HG02763 (cell line): ENCODE results near the gene SKOR2.

Experiments
- ATAC-seq: cut with Tn5 transposase; IDR thresholded peaks from one replicate; pipeline ENCODE4 v1.9.1; 2021; ENCODE audit warnings: mild to moderate bottlenecking, moderate library complexity; ENCODE audit not compliant: unreplicated experiment

SKOR2 gene, protein sequence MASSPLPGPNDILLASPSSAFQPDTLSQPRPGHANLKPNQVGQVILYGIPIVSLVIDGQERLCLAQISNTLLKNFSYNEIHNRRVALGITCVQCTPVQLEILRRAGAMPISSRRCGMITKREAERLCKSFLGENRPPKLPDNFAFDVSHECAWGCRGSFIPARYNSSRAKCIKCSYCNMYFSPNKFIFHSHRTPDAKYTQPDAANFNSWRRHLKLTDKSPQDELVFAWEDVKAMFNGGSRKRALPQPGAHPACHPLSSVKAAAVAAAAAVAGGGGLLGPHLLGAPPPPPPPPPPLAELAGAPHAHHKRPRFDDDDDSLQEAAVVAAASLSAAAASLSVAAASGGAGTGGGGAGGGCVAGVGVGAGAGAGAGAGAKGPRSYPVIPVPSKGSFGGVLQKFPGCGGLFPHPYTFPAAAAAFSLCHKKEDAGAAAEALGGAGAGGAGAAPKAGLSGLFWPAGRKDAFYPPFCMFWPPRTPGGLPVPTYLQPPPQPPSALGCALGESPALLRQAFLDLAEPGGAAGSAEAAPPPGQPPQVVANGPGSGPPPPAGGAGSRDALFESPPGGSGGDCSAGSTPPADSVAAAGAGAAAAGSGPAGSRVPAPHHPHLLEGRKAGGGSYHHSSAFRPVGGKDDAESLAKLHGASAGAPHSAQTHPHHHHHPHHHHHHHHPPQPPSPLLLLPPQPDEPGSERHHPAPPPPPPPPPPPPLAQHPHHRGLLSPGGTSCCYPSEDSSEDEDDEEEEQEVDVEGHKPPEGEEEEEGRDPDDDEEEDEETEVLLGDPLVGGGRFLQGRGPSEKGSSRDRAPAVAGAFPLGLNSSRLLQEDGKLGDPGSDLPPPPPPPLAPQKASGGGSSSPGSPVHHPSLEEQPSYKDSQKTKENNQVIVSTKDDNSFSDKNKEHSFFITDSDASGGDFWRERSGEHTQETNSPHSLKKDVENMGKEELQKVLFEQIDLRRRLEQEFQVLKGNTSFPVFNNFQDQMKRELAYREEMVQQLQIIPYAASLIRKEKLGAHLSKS

DNA sequence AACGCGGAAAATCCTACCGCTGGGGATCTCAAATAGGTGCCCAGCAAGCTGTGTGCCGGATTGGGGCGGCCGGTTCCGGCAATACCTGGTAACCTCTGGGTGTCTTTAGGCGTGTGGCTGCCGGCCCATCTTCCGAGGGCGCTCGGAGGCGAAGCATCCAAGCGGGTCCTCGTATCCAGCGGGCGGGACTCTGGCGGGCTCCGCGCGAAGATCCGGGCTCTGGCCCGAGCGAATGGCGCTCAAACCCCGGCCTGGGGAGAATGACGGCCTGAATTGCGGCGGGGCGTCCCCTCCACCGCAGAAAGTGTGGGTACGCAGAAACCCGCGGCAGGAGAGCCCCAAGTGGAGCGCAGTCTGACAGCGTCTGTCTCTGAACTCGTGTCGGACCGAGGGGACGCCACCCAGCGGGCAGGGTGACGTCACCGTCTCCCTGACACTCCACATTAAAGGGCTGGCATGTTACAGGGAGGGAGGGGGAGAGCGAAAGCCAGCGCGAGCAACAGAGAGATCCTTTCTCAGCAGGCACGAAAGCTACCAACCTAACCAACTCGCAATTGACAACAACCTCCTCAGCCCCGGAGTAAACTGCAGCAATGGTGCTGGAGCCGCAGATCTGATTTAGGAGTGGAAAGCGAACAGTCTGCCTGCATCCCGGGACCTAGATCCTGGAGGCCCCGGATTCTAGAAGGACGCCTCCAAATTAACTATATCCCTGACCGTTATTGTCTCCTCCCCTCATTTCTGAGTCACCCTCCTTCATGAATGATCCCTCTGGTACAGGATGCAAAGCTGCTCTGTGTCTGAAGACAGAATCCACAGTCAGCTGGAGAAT is at the start of gene SKOR2:
SKOR2 (minus strand) TSS at position 372 of the 832 bp plus-strand sequence. CDS start 2,477 bp downstream, outside the sequence.
- ATAC-seq, result no peak

DNA sequence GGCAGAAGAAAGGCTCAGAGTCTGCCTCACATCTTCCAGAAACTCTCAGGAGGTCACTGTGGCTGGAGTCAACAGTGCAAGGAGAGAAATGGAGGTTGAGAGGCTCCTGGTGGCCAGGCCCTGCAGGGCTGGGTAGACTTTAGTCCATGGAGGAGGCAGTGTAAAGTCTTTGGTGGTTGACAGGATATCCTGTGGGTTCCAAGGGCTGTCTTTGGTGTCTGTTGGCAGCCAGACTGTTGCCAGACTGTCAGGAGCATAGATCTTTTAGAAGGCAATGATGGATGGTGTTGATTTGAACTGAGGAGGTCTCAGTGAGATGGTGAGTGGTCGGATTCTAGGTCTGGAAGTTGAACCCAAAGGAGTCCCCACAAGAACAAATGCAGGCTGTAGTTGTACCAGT is 45.0 kb upstream of the SKOR2 start:
- ATAC-seq, result no peak

DNA sequence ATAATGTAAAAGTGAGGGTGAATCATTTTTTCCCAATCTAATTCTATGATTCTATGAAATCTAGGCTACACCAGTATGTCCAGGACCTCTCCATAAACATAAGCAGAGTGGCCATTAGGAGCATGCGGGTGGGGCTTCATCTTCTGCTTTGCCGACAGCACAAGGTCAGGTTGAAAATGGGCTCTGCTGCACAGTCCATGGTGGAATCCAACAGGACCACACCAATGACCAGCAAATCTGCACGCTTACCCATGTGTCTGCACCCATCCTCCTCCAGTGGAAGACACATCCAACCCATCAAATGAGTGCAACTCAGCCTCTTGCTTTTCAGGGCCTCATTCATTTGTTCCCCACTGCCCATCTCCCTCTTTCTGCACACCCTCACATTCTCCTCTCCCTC is 43.3 kb upstream of the SKOR2 start:
- ATAC-seq, result no peak

DNA sequence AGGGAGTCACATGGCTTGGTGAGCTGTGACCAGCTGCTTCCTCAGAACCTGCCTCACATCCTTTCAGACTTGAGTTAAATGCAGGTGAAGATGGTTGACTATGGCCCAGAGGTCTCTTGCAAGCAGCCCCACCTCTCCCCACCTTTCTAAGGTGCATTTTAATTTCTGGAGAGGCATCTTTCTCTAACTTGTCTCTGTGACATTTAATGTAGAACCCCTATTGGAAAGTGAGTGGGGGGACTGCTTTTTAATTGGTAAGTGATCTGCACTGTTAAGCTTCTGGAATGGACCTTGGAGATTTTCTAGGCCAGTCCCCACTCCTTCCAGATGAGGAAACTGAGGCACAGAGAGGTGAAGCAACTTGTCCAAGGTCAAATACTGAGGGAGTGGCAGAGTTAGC is 37.3 kb upstream of the SKOR2 start:
- ATAC-seq, result no peak

DNA sequence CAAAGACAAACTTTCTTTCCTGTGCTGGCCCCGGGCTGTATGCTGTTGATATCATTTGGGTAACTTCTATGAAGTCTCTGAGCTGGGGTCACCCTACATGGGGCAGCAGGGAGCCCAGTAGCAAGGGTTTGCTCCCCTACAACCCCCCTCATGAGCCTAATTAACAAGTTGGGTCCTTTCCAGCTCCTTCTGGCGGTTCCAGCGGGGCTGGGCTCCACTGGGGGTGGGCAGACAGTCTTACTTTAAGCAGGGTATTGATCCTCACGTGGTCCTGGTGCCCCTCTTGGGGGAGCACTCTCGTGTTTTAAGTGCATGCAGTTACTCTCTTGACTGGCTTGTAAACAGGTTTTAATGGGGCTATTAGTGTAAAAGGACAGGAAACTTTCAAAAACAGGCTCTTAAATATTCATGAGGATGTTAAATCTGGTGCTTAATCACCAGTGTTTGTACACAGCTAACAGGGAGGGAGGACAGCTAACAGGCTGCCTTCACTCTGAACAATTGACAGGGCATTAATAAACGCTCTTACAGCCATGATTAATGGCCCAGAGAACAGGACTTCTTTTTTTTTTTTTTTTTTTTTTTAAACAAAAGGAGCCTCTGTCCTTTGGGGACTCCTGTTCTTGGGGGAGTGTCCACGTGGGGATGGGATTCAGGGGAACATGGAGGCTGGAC is 36.6 kb upstream of the SKOR2 start:
- ATAC-seq, result no peak

DNA sequence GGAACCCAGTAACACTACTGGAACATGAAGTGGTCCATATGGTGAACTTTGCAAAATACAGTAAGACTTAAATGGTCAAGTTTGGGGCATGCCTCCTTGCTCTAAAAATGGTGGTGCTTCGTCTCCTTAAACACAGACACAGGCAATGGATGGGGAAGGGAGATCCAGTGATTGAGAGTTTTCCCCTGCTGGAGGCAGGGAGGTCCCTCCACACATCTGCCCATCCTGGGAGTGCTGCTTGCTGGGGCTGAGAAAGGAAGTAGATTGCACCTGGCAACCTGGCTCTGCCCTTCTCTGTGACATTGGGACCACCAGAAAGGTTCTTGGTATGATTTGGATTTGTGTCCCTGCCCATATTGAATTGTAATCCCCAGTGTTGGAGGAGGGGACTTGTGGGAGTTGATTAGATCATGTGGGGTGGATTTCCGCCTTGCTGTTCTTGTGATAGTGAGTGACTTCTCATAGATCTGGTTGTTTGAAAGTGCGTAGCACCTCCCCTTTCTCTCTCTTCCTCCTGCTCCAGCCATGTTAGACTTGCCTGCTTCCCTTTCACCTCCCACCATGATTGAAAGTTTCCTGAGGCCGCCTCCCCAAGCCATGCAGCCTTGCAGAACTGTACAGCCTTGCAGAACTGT is 35.4 kb upstream of the SKOR2 start:
- no peak for ATAC-seq

DNA sequence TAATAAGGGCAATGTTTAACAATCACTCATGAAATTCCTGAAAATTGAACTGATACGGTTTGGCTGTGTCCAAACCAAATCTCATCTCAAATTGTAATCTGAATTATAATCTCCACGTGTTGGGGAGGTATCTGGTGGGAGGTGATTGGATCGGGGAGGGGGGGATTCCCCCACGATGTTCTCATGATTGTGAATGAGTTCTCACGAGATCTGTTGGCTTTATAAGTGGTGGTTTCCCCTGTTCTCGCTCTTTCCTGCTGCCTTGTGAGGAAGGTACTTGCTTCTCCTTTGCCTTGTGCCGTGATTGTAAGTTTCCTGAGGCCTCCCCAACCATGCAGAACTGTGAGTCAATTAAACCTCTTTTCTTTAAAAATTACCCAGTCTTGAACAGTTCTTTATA is 34.0 kb upstream of the SKOR2 start:
- ATAC-seq, result no peak

DNA sequence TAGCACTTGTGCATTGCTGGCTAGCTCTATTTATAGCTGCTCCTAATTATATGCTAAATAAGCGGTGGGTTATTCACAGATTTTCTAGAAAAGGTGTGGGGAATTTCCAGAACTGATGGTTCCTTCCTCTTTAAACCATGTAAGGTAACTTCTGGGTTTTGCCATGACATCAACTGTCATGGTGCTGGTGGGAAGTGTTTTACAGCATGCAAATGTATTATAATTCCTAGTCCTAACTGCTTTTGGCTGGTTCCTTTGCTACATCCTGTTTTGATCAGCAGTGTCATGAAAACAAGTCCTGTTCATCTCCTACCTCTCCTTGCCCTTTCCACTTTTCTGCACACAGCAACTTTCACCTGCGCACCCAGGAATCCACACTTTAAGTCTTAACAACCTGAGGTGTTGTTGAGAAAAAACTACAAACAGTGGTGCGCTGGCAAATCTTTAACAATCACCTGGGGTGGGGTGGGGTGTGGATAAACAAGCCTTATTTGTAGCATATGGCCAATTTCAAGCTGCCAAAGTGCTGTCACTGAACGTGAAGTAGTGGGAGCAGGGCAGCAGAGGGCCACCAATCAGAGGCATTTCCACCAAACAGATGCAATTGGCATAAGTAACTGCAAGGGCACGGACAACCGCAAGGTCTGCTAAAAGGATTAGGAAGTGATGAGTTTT is 33.4 kb upstream of the SKOR2 start:
- no peak for ATAC-seq

DNA sequence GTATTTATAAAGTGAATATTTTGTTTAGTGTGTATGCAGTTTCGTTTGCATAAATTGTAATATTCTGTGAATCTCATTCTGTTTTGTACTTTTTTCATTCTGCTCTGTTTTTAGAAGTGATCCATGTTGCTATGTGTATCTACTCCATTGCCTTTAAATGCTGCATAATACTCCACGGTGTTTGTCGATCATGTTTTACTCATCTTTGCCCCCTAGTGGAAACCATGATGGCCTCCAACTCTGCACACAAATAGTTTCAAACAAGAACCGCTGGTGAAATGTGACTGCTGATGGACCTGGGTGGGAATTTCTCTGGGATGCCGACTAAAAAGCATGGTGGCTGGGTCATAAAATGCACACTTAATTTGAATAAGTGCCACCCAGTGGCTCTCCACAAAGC is 32.0 kb upstream of the SKOR2 start:
- no peak for ATAC-seq

DNA sequence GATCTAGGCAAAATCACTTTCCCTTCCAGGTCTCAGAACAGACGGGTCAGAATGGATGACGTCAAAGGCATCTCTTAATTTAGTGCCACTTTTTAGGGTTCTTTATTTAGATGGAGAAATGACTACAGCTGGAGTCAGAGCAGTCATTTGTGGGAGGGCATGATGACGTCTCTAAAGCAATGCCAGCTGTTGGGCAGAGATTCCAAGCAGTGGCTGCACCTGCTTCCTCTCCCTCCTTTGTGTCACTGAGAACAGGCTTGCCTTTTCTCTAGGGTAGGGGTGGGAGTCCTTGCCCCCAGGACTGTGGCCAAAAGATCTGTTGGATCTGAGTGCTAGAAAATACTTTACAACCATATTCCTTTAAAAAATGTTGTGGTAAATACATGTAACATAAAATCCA is 28.7 kb upstream of the SKOR2 start:
- ATAC-seq, result no peak

DNA sequence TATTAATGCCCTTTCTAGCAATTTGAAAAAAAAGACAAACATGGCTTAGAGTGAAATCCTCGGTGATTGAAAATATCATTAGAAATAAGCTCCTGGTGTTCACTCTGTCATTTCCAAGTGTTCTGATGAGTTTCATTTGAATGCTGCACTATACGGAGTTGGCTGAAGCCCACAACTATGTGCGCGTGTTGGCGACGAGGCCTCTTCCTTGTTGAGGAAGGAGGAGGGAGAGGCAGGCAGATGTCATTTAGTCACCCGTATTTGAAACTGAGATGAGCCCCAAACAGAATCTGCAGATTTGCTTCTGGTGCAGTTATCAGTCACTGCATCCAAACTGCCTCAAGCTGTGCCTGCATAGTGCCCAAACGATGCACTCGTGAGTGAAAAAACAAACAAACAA is 23.5 kb upstream of the SKOR2 start:
- ATAC-seq, result no peak

DNA sequence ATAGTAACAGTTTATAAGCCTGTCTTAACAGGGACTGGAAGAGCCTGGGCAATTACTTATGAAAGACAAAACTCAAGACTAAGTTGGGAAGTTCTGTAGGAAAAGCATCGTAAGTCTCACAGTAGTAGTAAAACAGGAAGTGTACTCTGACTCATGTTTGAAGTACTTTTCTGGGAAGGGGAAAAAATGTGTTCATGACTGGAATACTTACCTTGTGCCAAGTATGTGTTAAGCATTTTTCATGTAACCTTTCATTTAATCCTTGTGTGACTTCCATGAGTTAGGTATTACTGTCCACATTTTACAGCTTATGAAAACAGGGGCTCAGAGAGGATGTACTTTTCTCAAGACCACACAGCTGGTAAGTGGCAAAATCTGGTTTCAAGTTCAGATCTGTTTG is 13.7 kb upstream of the SKOR2 start:
- ATAC-seq, result no peak

DNA sequence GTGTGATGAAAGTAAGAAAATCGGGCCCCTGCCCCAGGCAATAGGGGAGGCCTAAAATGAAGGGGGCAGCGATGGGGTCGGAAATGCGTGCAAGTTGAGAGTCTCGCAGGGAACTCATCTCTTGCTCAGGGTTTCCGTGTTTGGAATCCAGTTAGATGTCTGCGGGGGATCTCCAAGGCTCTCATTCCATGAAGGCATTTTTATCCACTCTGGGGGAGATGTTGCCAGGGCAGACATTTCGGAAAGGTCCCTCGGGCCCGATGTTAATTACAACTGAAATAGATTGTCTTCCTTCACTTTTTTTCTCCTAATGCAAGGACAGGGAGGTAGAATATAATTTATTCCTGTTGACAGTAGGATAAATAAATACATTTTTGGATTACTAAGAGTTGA is 12.8 kb upstream of the SKOR2 start:
- no peak for ATAC-seq

DNA sequence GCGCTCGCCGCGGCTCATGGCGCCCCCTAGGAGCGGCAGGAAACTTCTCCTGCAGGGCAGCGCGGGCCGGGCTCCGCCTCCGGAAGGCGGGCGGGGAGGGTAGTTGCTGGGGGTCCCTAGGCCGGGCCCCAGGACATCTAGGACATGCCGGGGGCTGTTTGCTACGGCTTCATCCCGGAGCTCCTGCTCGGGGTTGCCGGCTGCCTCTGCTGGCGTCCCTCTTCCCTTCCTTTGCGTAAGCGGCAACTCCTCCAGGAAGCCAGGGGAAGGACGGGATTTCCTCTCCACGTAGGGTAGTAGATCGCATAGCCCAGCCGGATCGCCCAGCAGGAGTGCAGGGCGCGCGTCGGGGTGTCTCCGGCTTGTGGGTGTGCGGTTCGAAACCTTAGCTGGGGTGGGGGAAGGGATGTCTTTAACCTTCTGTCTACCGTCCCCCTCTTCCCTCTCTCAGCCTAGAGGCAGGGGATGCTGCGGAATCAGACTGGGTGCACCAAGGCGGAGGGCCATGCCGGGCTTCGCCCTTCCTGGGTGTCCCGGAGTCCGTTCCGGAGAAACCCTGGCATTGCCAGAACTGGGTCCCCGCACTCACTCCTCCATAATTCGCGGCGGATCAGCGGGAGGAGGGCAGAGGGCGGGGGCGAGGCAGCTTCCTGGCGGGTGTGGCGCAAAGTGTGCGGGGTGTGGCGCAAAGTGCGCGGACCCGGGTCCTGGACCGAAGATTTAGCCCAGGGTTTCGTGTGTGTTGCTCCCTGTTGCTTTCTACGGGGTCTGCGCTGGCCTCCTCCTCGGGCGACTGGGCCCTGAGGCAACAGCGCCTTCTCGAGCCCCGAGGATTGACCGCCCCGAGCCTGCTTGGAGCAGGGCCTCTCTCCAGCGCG is 12.2 kb upstream of the SKOR2 start:
- ATAC-seq, result no peak

DNA sequence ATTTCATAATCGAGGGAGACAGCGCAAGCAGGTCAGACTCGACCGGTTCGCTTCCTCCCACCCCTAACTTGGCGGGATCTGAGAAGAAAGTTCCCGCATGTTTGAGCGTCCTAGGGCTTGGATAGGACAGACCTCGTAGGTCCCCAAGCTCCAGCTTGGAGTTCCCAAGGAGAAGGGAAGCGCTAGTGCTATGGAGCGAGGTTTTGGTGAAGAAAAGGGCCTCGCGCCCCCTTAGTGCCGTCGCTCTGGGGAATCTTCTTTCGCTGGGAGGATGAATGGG is 11.6 kb upstream of the SKOR2 start:
- no peak for ATAC-seq

DNA sequence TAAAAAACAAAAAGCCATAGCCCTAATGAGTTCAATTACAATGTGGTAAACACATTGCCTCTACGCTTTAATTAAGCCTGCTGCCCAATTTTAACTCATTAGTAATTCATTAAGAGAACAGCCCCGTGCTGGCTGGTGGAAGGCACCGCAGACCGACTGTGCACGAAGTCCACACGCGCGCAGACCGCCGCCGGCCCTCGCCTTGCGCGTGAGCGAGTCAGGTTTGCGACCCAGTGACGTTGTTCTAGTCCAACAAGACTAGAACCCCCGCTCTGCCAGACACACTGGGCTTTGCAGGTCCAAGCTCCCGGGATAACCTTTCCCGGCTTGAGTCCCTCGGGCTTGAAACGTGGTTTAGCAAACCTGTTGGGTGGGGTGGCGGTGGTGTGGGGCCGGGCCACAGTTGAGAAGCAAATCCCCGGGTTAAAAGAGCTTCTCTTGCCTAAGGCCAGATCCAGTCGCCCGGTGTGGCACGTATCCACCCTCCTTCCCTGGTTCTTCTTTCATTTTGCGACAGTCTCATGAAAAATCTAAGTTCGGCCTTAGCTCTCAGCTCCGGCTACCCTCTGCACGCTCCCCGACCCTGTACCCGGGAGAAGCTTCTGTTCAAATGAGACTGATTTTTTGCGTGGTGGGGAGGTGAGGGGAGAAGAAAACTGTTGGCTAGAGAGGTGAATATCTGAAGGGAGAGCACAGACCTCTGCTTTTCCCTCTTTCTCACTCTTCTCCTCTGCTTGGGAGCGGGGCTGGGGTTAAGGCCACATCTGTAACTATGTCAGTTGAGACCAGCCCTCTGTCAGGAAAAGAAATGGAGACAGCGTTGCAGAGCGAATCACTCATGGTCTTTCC is 11.1 kb upstream of the SKOR2 start:
- ATAC-seq, result no peak

DNA sequence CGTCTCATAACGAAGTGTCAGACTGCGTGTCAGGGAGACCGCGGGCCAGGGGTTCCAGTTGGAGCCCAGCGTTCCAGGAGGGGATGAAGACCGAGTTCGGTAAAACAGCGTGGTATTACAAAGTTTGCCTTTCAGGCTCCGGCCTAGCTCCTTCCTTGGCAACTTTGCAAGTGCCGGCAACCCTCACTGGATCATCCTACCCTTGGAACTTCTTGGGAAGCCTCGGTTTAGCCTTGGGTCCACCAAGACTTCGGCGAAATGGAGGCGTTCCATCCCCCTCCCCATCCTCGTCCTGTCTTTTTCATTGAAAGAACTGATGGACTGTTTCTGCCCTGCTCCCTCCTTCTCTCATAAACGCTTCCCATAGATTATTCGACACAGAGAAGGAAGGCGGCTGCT is 10.4 kb upstream of the SKOR2 start:
- no peak for ATAC-seq
